HG03442 (cell line): Measurements from ENCODE around the gene EHF.
A peak's percentile ranks its signal among the peaks of the same experiment; 100 is the strongest.
"Not testable (repeated sequence)": the region's sequence is repeated elsewhere in the genome, so short reads cannot be mapped to it uniquely, and the experiment has no call there.

Experiments used
- ATAC-seq: cut with Tn5 transposase; IDR thresholded peaks from one replicate; pipeline ENCODE4 v1.9.1; 2021; ENCODE audit warnings: mild to moderate bottlenecking, moderate library complexity; ENCODE audit not compliant: unreplicated experiment

Gene EHF

DNA sequence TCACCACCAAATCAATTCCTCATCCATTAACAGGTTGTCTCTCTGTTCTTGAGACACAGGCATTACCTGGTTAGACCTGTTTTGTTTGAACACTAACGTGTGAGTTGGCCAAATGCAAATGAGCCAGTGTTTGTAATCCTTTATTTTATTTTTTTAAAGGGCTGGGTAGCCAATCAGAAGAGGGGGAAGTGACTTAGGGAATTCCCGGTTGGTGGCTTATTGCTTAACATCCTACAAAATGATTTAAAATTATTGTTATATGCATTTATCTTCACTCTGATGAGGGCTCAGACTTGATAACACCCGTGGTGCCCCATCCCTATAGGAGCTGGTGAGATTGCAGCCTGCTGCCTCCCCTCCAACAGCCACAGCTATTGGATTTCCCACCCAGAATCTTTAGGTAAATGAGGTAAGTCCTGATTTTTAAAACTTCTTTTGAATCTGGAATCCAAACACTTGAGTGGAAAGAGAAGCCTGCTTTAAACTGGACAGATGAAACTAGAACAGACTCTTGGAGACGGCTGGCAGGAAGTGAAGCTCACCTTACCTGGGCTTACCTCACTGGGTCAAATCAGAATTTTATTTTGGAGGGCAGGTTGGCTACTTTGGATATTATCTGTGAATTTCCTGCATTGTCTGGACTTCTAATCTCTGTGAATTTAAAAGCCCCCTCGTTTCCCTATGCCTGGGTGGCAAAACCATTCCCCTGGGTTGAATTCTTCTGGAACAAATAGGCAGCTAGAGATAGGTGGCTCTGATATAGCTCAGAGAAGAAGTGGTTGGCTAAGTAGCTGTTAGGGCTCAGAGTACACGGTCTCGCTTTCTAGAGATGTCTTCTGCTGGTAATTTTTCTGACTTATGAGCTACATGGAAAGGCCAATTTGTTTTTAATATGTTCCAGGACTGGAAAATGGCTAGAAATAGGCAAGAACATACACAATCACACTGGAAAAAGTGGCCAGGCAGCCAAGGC is at the start of gene EHF:
Gene EHF (plus strand): TSS at position 274 of the 973 bp plus-strand sequence. CDS start 21,538 bp downstream, outside the sequence.
- no peak for ATAC-seq

- ATAC-seq = no peak
These were observed 47.4 kb upstream of the EHF start for GRCh38 chr11:34573537-34573936.

- no peak for ATAC-seq
These were observed 45.6 kb upstream of the EHF start for GRCh38 chr11:34575261-34575660.

DNA sequence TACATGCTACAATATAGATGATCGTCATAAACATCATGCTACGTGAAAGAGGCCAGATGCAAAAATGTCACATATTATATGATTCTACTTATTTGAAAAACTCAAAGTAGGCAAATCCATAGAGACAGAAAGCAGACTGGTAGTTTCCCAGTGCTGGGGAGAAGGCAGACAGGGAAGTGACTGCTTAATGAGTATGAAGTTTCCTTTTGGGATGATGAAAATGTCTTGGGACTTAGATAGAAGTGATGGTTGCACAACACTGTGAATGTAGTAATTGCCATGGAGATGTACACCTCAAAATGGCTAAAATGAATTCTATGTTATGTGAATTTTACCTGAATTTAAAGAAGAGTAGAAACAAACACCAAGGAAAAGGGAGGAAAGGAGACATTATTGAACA is 45.2 kb upstream of the EHF start:
- ATAC-seq = no peak

DNA sequence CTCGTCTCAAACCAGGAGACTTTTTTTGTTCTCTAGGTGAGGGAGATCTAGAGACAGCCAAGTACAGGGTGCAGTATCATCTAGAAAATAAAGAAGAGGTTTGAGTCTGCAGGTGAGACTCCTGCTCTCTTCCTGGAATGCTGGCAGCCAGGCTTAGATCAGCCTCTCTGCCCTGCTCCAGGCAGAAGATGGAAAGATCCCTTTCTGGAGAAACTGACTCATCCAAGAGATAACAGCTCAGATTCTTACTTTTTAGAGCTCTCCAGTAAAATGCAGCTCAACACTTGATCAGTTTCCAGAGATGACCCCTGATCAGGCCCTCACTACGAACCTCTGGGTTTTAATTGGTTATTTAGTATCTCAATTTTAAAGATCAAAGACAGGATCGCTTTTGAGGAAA is 44.6 kb upstream of the EHF start:
- ATAC-seq = no peak

- ATAC-seq = no peak
These were observed 37.1 kb upstream of the EHF start for GRCh38 chr11:34583818-34584217.

DNA sequence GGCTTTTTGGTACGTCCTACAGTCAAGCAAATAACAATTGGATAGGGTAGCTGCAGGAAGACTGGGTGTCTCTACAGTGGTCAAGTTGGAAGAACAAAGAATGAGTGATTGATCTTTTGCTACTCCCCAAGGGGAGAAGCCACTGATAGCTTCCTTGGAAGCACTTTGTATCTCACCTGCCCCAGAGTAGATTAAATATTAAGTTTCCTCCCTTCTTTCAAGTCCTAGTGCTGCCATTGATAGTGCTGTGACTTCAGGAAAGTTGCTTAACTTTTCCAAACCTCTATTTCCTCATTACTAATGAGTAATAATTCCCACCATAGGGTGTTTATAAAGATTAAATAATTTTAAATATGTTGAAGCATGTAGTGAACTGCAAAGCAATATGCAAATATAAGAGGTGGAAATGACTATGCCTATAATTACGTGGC is 35.6 kb upstream of the EHF start:
- ATAC-seq = no peak

DNA sequence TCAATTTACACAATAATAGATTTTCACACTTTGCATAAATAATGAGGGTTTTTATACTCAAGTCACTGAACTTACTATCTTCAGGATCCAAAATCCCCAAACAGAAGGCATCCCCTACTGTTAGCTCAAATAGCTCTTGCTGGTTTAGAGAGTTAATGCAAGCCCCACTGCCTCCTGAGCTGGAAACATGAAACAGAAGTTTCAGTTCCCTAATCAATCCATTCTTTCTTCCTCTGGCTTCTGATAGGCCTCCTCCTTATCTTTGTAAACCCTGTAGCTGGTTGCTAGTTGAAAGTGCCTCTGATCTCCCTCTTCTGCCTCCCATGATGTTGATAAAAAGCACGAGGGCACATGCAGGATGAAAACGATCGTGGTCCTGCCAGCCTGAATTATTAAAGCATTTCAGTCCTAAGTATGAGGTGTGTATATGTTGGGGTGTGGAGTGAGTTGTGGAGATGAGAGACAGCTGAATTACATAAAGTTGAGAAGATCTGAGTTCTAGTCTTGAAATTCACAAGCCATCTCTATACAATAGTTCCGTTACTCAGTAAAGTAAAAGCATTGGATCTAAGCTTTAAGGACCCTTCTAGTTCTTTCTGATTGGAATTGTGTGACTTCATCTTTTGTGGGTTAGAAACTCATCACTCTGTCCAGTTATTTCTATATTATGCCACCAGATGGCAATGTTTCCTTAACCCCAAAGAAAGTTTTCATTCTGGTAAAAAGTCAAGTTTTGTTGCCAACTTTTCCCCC is 35.0 kb upstream of the EHF start:
- peak; percentile 66 for ATAC-seq

DNA sequence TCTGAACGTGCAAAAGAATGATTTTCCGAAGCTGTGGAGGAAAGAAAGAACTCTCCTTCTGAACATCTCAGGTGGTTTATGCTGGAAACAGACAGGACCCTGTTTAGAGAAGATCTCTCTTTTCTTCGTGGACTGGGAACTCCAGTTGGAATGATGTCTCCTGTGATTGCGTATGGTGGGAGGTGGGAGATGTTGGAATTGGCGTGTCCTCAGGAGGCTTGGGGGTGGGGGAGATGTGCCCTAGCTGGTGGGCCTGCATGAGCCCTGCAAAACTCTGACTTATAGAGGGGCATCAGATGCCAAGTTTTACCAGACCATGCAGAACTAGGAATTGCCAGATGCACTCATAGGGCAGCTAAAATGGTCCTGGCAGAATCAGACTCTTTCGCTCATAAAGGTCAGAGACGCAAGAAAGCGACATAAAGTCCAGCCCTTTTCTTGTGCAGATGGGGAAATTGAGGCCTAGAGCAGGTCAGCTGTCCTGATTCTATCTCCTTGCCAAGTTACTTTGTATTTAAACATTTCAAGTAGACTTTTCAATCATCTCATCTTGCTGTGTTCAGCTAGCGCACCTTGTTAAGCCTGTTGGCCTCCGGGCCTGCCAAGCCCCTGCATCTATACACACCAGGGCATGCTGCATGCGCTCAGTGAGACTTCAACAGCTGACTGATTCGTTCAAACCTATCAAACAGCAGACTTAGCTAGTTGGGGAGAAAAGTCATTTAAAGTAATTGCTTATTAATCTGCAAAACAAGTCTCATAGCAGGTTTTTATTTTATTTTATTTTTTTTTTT is 34.2 kb upstream of the EHF start:
- no peak for ATAC-seq

DNA sequence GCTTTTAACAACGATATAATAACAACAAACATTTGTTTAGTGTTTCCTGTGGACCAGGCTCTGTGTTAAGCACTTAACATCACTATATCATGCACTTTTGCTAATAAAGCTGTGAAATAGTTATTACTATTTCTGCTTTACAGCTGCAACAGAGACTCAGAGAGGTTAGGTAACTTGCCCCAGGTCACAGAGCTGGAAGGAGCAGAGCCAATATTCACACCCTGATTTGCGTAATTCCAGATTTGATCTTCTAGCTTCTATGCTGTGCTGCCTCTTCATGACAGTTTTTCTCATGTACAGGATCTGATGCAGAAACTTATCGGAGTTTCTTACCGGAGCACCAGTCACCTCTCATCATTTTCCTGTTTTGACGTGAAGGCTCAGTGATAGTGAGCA is 33.6 kb upstream of the EHF start:
- no peak for ATAC-seq

- ATAC-seq = no peak
These were observed 32.9 kb upstream of the EHF start for GRCh38 chr11:34588023-34588422.

DNA sequence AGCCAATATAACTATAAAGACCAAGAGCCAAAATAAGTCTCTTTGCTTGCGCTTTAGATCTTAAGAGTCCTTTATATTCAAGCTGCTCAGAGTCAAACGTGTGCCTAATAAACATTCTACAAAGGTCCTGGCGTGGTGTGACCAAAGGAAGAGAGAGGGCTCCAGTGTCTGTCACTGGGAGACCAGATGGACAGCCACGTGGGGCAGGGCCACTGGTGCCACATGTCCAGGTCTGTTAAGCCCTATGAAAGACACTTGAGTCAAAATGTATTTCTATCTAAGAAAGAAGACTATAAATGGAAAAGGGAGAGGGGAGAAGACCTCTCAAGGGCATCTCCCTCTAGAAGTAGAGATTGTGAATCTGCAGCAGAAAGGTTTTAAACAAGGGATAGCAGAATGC is 32.2 kb upstream of the EHF start:
- ATAC-seq = no peak

- ATAC-seq = not testable (repeated sequence)
These were observed 31.7 kb upstream of the EHF start for GRCh38 chr11:34589177-34589576.

DNA sequence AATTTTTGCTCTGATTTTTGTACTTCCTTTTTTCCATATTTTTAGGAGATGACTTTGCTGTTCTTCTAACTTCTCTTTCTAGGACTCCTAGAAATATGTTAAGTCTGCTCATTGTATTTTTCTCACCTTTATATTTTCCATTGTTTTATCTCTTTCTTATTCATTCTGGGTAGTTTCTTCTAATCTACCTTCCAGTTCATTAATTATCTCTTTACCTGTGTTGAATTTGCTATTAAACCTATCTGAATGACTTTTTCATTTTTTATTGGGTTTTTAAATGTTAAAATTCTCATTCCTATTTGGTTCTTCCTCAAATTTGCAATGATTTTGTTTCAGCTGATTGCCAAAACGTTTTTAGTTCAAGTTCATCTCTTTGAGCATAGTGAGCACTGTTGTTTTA is 27.8 kb upstream of the EHF start:
- no peak for ATAC-seq

GRCh38 chr11:34594603-34595002 is 26.3 kb upstream of the EHF start:
- ATAC-seq = no peak

- ATAC-seq = no peak
These were observed 25.5 kb upstream of the EHF start for GRCh38 chr11:34595391-34595790.

DNA sequence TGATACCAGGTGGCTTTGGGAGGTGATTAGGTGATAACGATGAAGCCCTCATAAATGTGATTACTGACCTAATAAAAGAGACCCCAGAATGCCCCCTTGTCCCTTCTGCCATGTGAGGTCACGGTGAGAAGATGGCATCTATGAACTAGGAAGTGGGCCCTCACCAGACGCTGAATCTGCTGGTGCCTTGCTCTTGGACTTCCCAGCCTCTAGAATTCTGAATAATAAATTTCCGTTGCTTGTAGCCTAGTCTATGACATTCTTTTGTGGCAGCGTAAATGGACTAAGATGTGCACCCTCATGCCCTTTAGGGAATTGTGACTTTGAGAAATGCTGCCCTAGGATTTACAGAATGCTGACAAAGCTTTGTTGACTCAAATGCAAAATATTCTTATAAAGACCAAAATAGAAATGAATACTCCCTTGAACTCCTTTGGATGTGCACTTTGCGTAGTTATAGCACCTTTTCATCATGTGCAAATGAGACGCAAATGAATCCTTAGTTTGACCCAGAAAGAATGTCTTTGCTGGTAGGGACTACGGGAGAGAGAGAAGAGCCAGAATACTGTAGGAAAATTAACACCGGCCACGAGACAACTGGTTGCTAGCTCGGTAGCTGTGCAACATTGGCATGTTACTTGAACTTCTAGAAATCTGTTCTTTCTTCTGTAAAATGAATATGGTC is 24.8 kb upstream of the EHF start:
- no peak for ATAC-seq

DNA sequence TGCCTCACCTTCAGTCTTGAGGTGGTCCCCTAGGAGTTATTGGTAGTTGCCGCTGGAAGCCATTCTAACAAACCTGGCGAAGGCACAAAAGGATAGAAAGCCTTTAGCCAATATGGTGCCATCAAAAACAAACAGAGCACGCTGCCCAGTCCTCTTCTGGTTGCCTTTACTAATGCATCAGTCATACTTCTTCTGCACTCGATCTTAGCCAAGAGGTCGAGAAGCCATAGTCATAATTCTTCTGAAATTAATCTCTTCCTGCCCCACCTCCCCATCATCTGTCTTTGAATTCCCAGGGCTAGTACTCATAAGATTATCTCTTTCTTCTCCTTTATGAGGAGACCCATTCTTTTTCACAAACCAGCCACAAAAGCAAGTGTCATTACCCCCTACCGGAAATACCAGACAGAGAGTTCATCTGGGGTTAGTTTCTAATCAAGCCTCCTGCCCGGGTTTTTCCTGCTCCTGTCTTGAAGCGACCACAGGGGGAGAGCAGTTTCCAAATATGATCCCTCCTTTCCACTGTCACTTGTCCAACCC is 21.4 kb upstream of the EHF start:
- ATAC-seq = no peak

DNA sequence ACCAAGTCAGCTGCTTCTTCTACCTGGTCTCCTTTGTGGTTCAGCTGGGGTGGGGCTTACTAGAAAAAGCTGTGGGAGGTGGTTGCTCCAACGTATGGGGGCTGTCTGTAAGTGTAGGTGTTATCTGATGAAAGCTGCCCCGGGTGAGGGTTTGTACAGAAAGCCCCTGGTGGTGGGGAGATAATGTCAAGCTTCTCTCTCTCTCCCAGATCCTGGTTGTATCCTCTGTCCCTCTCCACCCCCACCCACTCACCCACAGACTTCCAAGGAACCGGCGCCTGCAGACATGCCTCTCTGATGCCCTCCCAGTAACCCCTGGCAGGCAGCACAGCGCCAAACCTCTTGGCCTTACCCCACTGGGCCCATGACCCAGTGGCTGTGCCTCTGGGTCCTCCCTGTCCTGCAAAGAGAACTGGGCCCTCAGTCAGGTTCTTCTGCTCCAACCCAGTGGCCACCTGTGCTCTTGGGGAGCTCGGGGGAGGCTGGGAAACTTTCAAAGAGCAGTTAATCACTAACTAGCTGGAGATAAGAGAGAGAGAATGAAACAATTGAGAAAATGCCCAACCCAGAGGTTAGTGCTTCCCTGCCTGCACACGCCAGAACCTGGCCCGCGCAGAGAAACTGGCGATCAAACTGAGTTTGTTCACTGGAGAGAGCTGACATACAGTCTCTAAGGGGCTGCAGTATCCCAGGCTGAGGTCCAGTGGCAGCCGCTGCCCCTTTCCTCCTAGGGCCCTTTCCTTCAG is 20.4 kb upstream of the EHF start:
- no peak for ATAC-seq

- ATAC-seq = no peak
These were observed 19.8 kb upstream of the EHF start for GRCh38 chr11:34601085-34601444.
